ENCODE results near the gene APOA4. TPM values are rescaled to one million over a fixed set of nuclear protein-coding genes. Genes with fewer than 3 reads are reported as not detected.
A peak's percentile ranks its signal among the peaks of the same experiment; 100 is the strongest.

APOA4 gene
- total RNA-seq, 4 donors from 2014 or later = not detected

DNA sequence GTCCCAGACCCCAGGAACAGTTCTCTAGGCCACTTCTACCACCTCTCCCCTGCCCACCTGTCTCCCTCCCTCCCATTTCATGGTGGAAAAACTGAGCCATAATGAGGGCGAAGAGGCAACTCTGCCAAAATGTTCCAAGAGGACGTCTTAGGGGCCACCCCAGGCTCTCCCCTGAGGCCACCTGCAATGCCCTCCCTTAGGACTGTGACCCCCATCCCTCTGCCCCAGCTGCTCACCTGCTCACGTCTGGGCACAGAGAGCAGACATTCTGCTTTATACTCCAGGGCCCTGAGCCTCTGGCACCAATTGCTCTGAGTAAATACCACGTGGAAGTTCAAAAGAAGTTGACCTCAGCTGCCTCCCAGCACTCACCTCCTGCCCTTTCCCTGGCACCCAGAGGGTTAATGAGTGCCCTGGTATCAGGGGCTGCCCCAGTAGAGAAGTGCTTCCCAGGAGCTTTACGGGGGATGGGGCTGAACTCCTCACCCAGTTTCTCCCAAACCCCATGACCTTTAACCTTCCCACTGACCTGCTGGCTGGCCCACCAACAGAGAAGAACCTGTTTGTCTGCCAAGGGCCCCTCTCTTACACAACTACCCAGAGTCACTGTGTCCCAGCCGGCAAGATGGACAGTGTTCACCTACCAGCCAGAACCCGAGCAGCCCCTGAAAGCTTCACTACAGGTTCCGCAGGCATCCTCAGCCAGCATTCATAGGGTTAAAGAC is 30.8 kb downstream of the APOA4 start:
- H3K36me3 ChIP-seq = no peaks in the 10 kb centered on the region
- H3K4me1 ChIP-seq = peaks cover 0 to 16% (median 13%) of the 10 kb centered on the region in 4 donors
- DNase-seq = no peak
- 80 to 100% methylated on average over 2 to 8 of the region's 8 CpGs for WGBS, 2 donors (ENCODE audit: low coverage in 1 of 2)
- H3K27ac ChIP-seq = no peak overlapping the region
- in situ Hi-C loops (cut with MboI; ENCODE audit: low pct_ligation_motif_present in 1 of 4, low pct_unique_long_range_greater_than_20kb in 1 of 4, low sequenced_read_pairs in 3 of 4) (loop anchor here (10.0 to 25.0 kb wide), 2 partner anchors 312 to 320 kb away; no protein-coding TSS in a partner anchor), intact Hi-C loops (cut with DNase I; ENCODE audit: low total_unique reads) (loop anchor here (5.0 kb wide), 1 partner anchor 40 kb away; no protein-coding TSS in a partner anchor)
- TF ChIP-seq POLR2A (IDR thresholded peaks at IDR 0.05) (no peak), POLR2AphosphoS5 (IDR thresholded peaks at IDR 0.05) (no peak), CTCF (IDR thresholded peaks at IDR 0.05) (no peak), EP300 (IDR thresholded peaks at IDR 0.05; ENCODE audit: low read depth) (no peak)
- H3K27me3 ChIP-seq = no peaks in the 10 kb centered on the region
- no peak overlapping the region for H3K4me3 ChIP-seq
- H3K9me3 ChIP-seq = no peaks in the 10 kb centered on the region

DNA sequence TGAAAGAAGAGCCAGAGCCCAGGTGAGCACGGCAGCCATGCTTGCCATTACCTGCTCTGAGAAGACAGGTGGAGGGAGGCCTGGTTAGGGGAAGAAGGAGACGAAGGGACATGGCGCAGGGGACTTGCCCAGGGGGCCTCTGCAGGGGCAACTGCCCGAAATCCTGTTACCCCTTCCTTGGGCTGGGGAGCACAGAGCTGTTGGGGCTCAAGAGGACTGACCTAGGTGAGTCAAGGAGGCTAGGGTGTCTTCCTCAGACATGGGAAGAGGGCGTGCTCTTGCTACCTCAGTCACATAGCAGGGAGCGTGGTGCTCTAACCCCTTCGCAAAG is 31.3 kb downstream of the APOA4 start, which contains the start of gene APOA5:
APOA5 (minus strand) TSS at position 67 of the 331 bp plus-strand sequence; CDS start at position 48, 19 bp downstream.
- H3K27me3 ChIP-seq = no peaks in the 10 kb centered on the region
- intact Hi-C loops (cut with DNase I; ENCODE audit: low total_unique reads) (loop anchor here (5.0 kb wide), 1 partner anchor 41 kb away; no protein-coding TSS in a partner anchor), in situ Hi-C loops (cut with MboI; ENCODE audit: low pct_ligation_motif_present in 1 of 4, low pct_unique_long_range_greater_than_20kb in 1 of 4, low sequenced_read_pairs in 3 of 4) (loop anchor here (10.0 to 25.0 kb wide), 2 partner anchors 313 to 321 kb away; no protein-coding TSS in a partner anchor)
- no peaks in the 10 kb centered on the region for H3K36me3 ChIP-seq
- H3K27ac ChIP-seq = no peak within 1 kb of the TSS
- no peak for TF ChIP-seq POLR2A (IDR thresholded peaks at IDR 0.05)
- TF ChIP-seq CTCF (IDR thresholded peaks at IDR 0.05) = no peak
- TF ChIP-seq EP300 (IDR thresholded peaks at IDR 0.05; ENCODE audit: low read depth) = no peak
- TF ChIP-seq POLR2AphosphoS5 (IDR thresholded peaks at IDR 0.05) = no peak
- H3K4me1 ChIP-seq = peaks cover 3 to 21% (median 19%) of the 10 kb centered on the region in 4 donors
- H3K4me3 ChIP-seq = no peak within 1 kb of the TSS
- no peak for DNase-seq
- 88% methylated on average over 7 of the region's 7 CpGs; no CpG with 5 or more reads in 1 of the 2 donors for WGBS, 2 donors (ENCODE audit: low coverage in 1 of 2)
- no peaks in the 10 kb centered on the region for H3K9me3 ChIP-seq

- DNase-seq = peak; percentile 84
- Histone ChIP-seq H3K4me3 (no peak overlapping the region), H3K27ac (no peak overlapping the region), H3K27me3 (no peaks in the 10 kb centered on the region), H3K9me3 (no peaks in the 10 kb centered on the region), H3K36me3 (peaks cover 0 to 2% (median 0%) of the 10 kb centered on the region in 4 donors), H3K4me1 (peaks cover 6 to 26% (median 23%) of the 10 kb centered on the region in 4 donors)
- WGBS, 2 donors (ENCODE audit: low coverage in 1 of 2) = 29% methylated on average over 31 of the region's 31 CpGs; no CpG with 5 or more reads in 1 of the 2 donors
- peak; percentile 91 to 94 (median 92) for TF ChIP-seq CTCF (IDR thresholded peaks at IDR 0.05)
- no peak for TF ChIP-seq POLR2AphosphoS5 (IDR thresholded peaks at IDR 0.05)
- intact Hi-C loops (cut with DNase I; ENCODE audit: low total_unique reads) = loop anchor here (5.0 kb wide), 1 partner anchor 41 kb away; no protein-coding TSS in a partner anchor
- in situ Hi-C loops (cut with MboI; ENCODE audit: low pct_ligation_motif_present in 1 of 4, low pct_unique_long_range_greater_than_20kb in 1 of 4, low sequenced_read_pairs in 3 of 4) = loop anchor here (10.0 to 25.0 kb wide), 2 partner anchors 314 to 321 kb away; no protein-coding TSS in a partner anchor
Measured at GRCh38 chr11:116791002-116791812, 31.9 kb downstream of the APOA4 start.
